D721Med (cell line): ENCODE measurements around the gene ARID5A.

Experiments used
- DNase-seq: peaks from one replicate; pipeline ENCODE4 v3.0.0; 2011; ENCODE audit warnings: low spot score; ENCODE audit not compliant: insufficient read length
- FAIRE-seq: peaks from 2 replicates; lab custom pipeline; 2011; peaks lifted over from hg19 to GRCh38; lab: Jason Lieb, UNC
- CTCF ChIP-seq: IDR thresholded peaks from 2 replicates; pipeline ENCODE4 v1.5.1; 2012; ENCODE audit warnings: mild to moderate bottlenecking, control low read depth; ENCODE audit not compliant: insufficient read depth; ENCODE audit errors: missing control alignments

The ARID5A gene

DNA sequence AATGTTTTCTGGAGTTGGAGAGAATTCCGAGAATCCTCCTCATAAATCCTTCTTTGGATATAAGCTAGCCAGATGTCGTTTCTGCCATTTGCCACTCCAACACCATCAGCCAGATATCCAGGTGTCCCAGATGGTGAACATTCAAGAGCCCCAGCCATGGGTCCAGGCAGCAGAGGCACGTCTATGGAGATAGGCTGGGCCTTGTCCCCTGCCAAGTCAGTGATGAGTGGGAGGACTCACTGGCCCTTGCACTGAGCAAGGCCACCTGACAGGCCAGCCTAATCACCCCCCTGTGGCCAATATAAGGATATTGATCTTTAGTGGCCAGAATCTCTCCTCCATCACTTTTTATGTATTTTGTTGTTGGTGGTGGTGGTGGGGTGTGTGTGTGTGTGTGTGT lies 28.0 kb downstream of the ARID5A start:
- DNase-seq (no peak), FAIRE-seq (no peak)
- no peak for TF ChIP-seq CTCF

DNA sequence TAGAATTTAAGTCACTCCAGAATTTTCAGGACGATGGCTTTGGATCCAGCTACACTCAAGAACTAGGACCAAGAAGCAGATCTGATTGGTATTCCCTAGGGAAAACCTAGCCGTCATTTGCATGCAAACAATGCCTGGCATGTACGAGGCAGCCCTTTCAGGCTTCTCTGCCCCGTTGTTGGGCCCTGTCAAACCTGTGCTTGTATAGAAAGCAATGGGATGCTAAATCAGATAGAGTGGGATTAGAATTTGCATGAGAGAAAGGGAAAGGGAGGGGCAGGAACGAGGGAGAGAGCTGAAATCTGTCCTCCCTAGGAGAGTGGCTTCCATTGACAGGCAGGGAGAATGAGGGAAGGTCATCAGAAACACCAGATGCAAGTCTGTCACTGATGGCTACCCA lies 28.6 kb downstream of the ARID5A start:
- FAIRE-seq (no peak), DNase-seq (no peak)
- TF ChIP-seq CTCF, result no peak

GRCh38 chr2:96568094-96568493 lies 31.5 kb downstream of the ARID5A start:
- no peak for TF ChIP-seq CTCF
- FAIRE-seq, result no peak
- no peak for DNase-seq

GRCh38 chr2:96574364-96574763 lies 37.8 kb downstream of the ARID5A start:
- TF ChIP-seq CTCF, result no peak
- DNase-seq (no peak), FAIRE-seq (no peak)

DNA sequence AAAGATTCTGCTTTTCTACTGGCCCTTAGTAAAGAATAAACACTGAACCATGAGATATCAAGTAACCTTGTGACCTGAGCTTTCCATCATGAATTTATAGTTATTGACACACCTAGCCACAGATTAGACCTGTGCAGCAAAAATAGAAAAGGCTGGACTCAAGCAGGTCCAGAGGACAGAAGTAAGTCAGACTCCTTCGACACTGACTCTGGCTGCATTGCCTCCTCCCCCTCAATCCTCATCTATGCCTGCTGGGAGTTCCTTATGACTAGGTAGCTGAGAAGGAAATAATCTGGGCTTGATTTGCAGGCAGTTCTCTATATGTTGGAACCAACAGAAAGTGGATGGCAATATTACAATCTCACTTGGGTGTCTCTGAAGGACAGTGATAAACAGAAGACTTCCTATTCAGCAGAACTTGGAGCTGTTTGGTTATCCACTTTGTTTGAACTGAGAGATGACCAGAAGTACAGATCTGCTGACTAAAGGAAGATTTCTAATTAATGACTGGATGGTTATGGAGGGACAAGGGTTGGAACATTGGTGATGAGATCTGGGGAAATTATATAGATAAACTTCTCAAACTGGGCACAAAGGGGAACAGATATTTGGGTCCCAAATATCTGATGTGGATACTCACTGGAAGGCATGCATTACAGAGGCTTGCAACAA lies 39.4 kb downstream of the ARID5A start:
- no peak for TF ChIP-seq CTCF
- no peak for FAIRE-seq
- no peak for DNase-seq

DNA sequence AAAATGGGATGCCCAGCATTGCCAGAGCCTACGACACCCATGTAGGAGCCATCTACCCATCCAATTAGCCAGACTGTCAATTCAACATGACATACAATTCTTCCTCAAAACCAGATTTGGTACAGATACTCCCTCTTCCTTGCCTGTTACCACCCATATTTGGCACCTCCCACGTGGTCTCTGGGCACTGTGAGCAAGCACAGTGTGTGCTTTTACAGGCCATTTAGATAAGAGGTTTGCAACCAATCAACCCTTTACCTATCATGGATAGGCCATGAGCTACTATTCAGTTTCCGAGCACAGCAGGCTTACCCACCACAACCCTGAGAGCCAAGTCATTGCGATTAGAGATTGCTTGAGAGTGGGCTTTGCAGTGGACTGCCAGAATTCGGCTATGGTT lies 40.9 kb downstream of the ARID5A start:
- DNase-seq (no peak), FAIRE-seq (no peak)
- TF ChIP-seq CTCF, result no peak

DNA sequence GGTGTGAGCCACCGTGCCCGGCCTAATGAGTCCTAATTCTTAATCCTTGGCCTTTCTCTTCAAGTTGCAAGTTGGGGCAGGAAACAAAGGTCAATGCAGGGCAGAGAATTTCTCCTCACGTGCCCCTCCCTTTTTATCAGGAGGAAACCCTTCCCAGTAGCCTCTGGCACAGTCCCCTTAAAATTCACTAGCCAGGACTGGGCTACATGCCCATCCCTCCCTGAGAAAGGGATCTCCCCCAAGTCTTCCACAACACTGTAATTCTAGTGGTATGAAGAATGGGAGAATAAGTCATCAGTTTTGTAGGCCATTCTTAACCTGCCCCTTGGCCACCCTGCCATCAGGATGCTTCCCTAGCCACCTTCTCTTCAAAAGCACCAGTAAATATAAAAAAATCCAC lies 42.2 kb downstream of the ARID5A start:
- no peak for FAIRE-seq

More for the DNA sequence above, 42.2 kb downstream of the ARID5A start:
- DNase-seq, result no peak
- no peak for TF ChIP-seq CTCF
